Fibroblast of lung (primary cell): ENCODE measurements around the gene NF1.

Source experiments
- EZH2 ChIP-seq: IDR thresholded peaks from 2 replicates; pipeline ENCODE4 v1.5.1; 2012; ENCODE audit warnings: low read length, control low read depth, mild to moderate bottlenecking; ENCODE audit errors: missing control alignments
- TF ChIP-seq, protein P1 (sequence below), 2 donors: IDR thresholded peaks in 1 of 2; conservative IDR thresholded peaks in 1 of 2; 1 replicate in 1 of 2; 2 replicates in 1 of 2; pipeline ENCODE4 v1.5.1; 2011 to 2012; ENCODE audit warnings: low read length in 2 of 2, control low read depth in 1 of 2, inconsistent platforms in 1 of 2, low read depth in 1 of 2, mild to moderate bottlenecking in 1 of 2

DNA sequence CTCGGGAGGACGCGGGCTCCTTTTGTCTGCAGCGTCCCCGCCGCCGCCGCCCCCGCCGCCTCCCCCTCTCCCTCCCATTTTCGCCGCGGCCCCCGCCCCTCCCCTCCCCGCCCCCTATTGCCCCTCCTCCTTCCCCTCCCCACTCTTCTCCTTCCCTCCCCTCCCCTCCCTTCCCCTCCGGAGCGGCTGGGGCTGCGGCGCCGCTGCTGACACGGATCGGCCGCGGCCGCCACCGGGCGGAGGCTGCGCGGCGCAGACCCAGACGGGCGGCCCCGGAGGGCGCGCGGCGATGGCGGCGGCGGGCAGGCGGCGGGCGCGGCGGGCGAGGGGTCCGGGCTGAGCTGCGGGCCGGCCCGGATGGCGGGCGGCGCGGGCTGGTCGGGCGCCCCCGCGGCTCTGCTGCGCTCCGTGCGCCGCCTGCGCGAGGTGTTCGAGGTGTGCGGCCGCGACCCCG is 296.7 kb downstream of the NF1 start, which contains the start of gene RAB11FIP4:
- TF ChIP-seq, protein P1, sequence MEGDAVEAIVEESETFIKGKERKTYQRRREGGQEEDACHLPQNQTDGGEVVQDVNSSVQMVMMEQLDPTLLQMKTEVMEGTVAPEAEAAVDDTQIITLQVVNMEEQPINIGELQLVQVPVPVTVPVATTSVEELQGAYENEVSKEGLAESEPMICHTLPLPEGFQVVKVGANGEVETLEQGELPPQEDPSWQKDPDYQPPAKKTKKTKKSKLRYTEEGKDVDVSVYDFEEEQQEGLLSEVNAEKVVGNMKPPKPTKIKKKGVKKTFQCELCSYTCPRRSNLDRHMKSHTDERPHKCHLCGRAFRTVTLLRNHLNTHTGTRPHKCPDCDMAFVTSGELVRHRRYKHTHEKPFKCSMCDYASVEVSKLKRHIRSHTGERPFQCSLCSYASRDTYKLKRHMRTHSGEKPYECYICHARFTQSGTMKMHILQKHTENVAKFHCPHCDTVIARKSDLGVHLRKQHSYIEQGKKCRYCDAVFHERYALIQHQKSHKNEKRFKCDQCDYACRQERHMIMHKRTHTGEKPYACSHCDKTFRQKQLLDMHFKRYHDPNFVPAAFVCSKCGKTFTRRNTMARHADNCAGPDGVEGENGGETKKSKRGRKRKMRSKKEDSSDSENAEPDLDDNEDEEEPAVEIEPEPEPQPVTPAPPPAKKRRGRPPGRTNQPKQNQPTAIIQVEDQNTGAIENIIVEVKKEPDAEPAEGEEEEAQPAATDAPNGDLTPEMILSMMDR (conservative IDR thresholded peaks at IDR 0.05 in 1 of 2, IDR thresholded peaks at IDR 0.05 in 1 of 2; ENCODE audit: low read depth in 1 of 2, low read length in 2 of 2), result no peak
- no peak for TF ChIP-seq EZH2
